NCI-H345 (cell line): ENCODE measurements around the gene MEAF6.
"Not testable (repeated sequence)": the region's sequence is repeated elsewhere in the genome, so short reads cannot be mapped to it uniquely, and the experiment has no call there.

Experiments used
- DNase-seq: peaks from one replicate; lab custom pipeline; 2025; lab: John Stamatoyannopoulos, UW

The MEAF6 gene

DNA sequence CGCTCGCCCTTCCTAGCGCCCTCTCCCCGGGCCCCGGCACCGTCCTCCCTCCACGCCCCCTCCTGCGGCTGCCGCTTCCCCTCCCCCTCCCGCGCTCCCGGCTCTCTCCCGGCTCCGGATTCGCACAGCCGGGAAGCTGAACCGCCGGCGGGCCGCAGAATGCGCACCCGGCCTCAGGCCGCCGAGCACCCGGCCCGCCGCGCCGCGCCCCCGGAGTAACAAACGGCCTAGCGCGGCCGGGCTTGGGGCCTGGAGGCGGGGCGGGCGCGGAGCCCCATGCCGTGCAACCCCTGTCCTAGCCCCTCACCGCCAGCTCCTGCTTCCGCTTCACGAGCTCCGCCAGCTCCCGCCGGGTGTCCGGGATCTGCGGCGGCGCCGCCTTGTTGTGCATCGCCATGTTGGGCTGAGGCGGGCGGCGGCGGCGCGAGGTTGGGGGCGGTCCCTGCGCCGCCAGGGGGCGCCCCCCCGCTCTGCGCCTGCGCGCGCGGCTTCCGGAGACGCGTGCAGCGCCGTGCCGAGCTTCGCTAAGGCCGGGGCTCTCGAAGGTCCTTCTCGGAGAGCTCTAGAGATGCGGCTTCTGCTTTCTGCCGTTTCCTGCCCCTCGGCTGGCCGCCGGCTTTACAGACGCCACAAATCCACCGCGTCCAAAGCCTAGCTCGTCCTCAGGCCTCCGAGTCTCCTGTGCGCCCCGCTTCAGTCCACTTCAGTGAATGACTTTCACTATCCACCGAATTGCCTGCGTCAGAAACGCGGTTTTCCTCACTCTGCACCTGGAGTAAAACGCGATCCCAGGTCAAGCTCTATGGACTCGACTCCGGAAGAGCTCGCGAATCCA is at the start of gene MEAF6:
Gene MEAF6 (minus strand): TSS at position 417 of the 835 bp plus-strand sequence. CDS start 20 bp downstream, at position 397.
- DNase-seq: peak; percentile 85

DNA sequence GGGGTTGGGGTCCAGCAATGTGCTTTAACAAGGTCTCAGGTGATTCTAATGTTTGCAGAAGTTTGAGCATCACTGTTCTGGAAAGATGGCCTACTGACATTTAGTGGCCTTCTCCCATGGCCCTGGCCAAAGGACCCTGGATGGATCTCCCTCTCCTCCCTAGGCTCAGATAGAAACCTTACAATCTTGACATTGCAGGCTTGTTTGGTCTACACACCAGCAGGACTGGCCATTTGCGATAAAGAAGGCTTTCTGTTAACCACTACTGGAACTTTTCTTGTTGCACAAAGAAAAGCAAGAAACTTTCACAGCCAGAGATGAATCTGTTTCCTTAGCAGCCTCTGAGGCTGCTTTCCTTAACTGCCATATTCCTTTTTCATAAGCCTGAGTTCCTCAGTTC is 48.4 kb upstream of the MEAF6 start:
- no peak for DNase-seq

GRCh38 chr1:37561133-37562132 is 46.9 kb upstream of the MEAF6 start:
- DNase-seq: no peak

DNA sequence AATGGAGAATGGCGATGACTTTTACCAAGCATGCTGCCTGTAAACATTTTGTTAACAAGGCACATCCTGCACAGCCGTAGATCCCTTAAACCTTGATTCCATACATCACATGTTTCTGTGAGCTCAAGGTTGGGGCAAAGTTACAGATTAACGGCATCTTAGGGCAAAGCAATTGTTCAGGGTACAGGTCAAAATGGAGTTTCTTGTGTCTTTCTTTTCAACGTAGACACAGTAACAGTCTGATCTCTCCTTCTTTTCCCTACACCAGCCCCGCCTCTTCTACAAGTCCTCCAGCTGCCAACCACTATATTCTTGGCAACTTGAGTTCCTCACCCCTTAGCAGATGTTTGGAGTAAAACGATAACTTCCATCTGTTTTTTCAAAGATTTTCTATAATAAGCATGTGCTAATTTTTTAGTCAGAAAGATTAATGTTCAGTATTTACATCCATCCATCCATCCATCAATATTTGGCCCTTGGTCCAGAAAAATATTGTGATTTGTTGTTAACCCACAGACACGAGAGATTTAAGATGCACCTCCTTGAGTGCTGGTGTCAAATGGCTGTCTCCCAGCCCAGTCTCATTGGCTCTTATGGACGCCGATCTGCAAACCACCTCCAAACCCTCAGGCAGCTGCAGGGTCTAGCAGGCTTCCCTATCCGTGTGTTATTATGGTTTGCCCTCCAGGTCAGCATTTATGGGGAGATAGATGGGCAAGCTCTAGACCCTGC is 46.0 kb upstream of the MEAF6 start:
- no peak for DNase-seq

- DNase-seq: not testable (repeated sequence)
These were observed 45.4 kb upstream of the MEAF6 start for GRCh38 chr1:37559957-37560379.

DNA sequence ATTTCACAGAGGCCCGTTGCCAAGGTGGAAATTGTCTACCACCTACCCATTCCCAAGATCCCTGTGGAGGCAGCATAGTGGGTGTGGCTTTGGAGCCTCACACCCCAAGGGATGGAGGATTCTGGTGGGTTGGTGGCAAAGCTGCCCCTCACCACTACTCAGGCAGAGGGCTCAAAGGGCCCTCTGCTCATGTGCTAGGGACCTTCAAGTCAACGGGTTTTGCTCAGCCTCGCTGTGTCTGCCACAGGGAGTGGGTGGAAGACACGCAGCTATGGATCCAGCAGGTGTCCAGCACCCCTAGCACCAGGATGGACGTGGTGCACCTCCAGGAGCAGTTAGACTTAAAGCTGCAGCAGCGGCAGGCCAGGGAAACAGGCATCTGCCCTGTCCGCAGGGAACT is 44.5 kb upstream of the MEAF6 start:
- no peak for DNase-seq

DNA sequence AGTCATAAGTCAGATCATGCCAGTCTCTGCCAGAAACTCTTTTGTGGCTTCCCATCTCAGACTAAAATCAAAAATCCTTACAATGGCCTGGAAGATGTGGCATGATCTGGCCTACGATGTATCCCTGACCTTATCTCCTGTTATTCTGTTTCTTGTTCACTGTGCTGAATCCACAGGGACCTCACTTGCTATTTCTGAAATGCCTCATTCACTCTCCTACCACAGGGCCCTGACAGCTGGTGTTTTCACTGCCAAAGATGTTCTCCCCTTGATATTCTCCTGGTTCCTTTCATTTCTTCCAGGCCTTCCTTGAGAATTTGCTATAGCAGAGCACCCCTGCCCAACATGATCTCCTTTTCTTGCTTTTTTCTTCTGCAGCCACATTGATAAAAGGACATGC is 43.8 kb upstream of the MEAF6 start:
- DNase-seq: no peak

DNA sequence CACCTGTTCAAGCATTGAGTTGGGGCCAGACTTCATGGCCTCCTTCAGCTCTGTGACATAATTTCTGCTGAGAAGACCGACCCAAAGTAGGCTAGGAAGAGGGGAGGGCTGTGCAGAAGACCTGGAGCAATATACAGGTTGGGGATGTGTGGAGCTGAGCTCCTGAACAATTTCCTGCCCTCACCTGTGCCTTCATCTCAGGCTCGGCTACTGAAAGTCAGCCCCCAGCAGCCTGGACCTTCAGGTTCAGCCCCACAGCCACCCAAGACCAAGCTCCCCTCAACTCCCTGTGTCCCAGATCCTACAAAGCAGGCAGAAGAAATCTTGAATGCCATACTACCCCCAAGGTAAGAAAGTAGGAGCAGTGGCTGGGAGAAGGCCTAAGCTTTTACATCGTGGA is 42.8 kb upstream of the MEAF6 start:
- no peak for DNase-seq

DNA sequence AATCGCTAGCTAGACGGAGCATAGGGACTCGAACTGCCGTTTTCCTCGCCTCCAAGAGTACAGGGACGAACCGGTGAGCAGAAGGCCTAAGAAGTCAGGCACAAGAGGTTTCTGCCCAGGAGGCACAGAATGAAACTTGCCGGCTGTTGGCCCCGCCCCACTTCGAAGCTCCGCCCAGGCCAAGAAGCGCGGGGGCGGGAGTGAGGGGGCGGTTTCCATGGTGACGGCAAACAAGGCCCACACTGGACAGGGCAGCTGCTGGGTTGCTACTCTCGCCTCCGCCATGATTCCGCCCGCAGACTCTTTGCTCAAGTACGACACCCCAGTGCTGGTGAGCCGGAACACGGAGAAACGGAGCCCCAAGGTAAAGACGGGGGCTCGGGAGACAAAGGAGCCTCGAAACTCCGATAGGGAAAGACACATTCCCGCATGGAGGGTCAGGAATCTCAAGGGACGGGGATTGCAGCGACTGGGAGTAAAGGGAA is 42.2 kb upstream of the MEAF6 start, which contains the start of gene DNALI1:
Gene DNALI1 (plus strand): TSS at position 229 of the 485 bp plus-strand sequence. CDS start 55 bp downstream, at position 284.
- DNase-seq: no peak

GRCh38 chr1:37553927-37554808 is 39.6 kb upstream of the MEAF6 start, which contains the start of gene SNIP1:
Gene SNIP1 (minus strand): TSS chr1:37554293. CDS start chr1:37554229, 64 bp downstream.
- DNase-seq: peak; percentile 93

GRCh38 chr1:37553598-37553926 is 39.0 kb upstream of the MEAF6 start:
- DNase-seq: no peak

- DNase-seq: no peak
These were observed 34.8 kb upstream of the MEAF6 start for GRCh38 chr1:37549341-37549740.

- no peak for DNase-seq
These were observed 30.5 kb upstream of the MEAF6 start for GRCh38 chr1:37545019-37545418.

DNA sequence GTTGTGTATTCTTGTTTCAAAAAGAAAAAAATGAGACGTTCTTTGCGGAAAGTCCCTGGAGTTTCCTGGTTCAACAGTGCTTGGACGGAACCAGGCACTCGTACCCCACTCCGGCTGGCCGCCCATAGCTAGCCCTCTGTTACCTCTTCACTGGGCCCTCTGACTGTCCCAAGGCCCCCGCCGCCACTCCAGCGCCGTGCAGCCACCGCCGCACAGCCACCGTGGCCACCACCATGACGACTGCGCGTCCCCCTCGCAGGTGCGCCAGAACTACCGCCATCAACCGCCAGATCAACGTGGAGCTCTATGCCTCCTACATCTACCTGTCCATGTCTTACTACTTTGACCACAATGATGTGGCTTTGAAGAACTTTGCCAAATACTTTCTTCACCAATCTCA is 30.0 kb upstream of the MEAF6 start:
- no peak for DNase-seq

- DNase-seq: no peak
These were observed 25.6 kb upstream of the MEAF6 start for GRCh38 chr1:37540036-37540785.

DNA sequence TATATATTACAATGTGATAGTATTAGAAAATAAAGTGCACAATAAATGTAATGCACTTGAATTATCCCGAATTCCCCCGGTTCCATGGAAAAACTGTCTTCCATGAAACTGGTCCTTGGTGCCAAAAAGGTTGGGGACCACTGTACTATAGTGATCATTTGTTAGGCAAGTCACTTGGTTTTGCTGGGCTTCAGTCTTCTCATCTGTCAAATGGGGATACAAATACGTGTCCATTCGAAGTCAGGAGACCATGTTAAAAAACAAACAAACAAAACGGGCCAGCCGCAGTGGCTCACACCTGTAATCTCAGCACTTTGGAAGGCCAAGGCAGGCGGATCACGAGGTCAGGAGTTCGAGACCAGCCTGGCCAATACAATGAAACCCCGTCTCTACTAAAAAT is 24.6 kb upstream of the MEAF6 start:
- not testable (repeated sequence) for DNase-seq

- no peak for DNase-seq
These were observed 22.8 kb upstream of the MEAF6 start for GRCh38 chr1:37537378-37537777.

- DNase-seq: no peak
These were observed 18.9 kb upstream of the MEAF6 start for GRCh38 chr1:37533317-37534093.
